ENCODE results near the gene BRINP2.

BRINP2 gene

DNA sequence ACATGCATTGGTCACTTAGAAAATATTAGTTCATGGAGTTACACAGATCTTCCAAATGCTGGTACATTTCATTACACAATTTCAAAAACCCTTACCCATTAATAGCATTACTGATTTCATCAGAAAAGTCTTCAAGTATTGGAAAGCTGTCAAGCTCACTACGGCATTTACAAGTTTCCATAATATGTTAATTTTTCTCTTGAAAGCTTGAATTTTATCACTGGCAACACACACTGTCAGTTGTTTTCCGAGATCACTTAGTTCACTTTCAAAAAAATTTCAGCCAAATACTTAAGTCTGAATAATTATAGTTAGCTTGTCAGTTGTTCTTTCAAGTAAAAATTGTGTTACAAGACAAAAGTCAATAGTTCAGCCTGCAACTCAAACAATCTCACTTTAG lies 24.3 kb upstream of the BRINP2 start:
- Histone ChIP-seq H3K27me3 (ENCODE audit: insufficient read depth, low read depth, severe bottlenecking) (no peaks in the 10 kb centered on the region), H3K27ac (no peak overlapping the region), H3K9me3 (ENCODE audit: severe bottlenecking) (no peaks in the 10 kb centered on the region), H3K36me3 (no peaks in the 10 kb centered on the region), H3K4me3 (ENCODE audit: low read depth, low read length) (no peak overlapping the region)
- DNase-seq, result no peak
- TF ChIP-seq, protein P1, sequence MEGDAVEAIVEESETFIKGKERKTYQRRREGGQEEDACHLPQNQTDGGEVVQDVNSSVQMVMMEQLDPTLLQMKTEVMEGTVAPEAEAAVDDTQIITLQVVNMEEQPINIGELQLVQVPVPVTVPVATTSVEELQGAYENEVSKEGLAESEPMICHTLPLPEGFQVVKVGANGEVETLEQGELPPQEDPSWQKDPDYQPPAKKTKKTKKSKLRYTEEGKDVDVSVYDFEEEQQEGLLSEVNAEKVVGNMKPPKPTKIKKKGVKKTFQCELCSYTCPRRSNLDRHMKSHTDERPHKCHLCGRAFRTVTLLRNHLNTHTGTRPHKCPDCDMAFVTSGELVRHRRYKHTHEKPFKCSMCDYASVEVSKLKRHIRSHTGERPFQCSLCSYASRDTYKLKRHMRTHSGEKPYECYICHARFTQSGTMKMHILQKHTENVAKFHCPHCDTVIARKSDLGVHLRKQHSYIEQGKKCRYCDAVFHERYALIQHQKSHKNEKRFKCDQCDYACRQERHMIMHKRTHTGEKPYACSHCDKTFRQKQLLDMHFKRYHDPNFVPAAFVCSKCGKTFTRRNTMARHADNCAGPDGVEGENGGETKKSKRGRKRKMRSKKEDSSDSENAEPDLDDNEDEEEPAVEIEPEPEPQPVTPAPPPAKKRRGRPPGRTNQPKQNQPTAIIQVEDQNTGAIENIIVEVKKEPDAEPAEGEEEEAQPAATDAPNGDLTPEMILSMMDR (IDR thresholded peaks at IDR 0.05; ENCODE audit: low read depth, low read length), result no peak

- Histone ChIP-seq H3K27me3 (ENCODE audit: insufficient read depth, low read depth, severe bottlenecking) (peaks cover 8% of the 10 kb centered on the region), H3K27ac (no peak overlapping the region), H3K4me3 (ENCODE audit: low read depth, low read length) (no peak overlapping the region), H3K36me3 (no peaks in the 10 kb centered on the region), H3K9me3 (ENCODE audit: severe bottlenecking) (no peaks in the 10 kb centered on the region)
- no peak for DNase-seq
- TF ChIP-seq, protein P1 (IDR thresholded peaks at IDR 0.05; ENCODE audit: low read depth, low read length), result no peak
Measured at GRCh38 chr1:177162243-177162642, 8.5 kb upstream of the BRINP2 start.

GRCh38 chr1:177163844-177164379 lies 6.8 kb upstream of the BRINP2 start:
- Histone ChIP-seq H3K27me3 (ENCODE audit: insufficient read depth, low read depth, severe bottlenecking) (peaks cover 8% of the 10 kb centered on the region), H3K27ac (no peak overlapping the region), H3K4me3 (ENCODE audit: low read depth, low read length) (peak overlapping the region; percentile 71), H3K36me3 (no peaks in the 10 kb centered on the region), H3K9me3 (ENCODE audit: severe bottlenecking) (no peaks in the 10 kb centered on the region)
- TF ChIP-seq, protein P1 (IDR thresholded peaks at IDR 0.05; ENCODE audit: low read depth, low read length), result no peak
- peak; percentile 33 for DNase-seq

- DNase-seq, result peak; percentile 56
- Histone ChIP-seq H3K4me3 (ENCODE audit: low read depth, low read length) (peak within 1 kb of the TSS; percentile 71), H3K9me3 (ENCODE audit: severe bottlenecking) (no peaks in the 10 kb centered on the region), H3K27me3 (ENCODE audit: insufficient read depth, low read depth, severe bottlenecking) (peaks cover 8% of the 10 kb centered on the region), H3K27ac (no peak within 1 kb of the TSS), H3K36me3 (no peaks in the 10 kb centered on the region)
- TF ChIP-seq, protein P1 (IDR thresholded peaks at IDR 0.05; ENCODE audit: low read depth, low read length), result no peak
Measured at GRCh38 chr1:177164380-177165068, 6.2 kb upstream of the BRINP2 start, which contains the start of gene ASTN1. ASTN1 (minus strand) TSS chr1:177164712; CDS start chr1:177164676, 36 bp downstream.

- TF ChIP-seq, protein P1 (IDR thresholded peaks at IDR 0.05; ENCODE audit: low read depth, low read length), result no peak
- no peak for DNase-seq
- no peaks in the 10 kb centered on the region for H3K9me3 ChIP-seq (ENCODE audit: severe bottlenecking)
- no peaks in the 10 kb centered on the region for H3K36me3 ChIP-seq
- no peak overlapping the region for H3K27ac ChIP-seq
- H3K4me3 ChIP-seq (ENCODE audit: low read depth, low read length), result peak overlapping the region; percentile 71
- H3K27me3 ChIP-seq (ENCODE audit: insufficient read depth, low read depth, severe bottlenecking), result peaks cover 8% of the 10 kb centered on the region
Measured at GRCh38 chr1:177165069-177165439, 5.7 kb upstream of the BRINP2 start.

All from WERI-Rb-1 (cell line).